IMR-90 (cell line): Measurements from ENCODE around the gene TMPRSS11A. TPM values are rescaled to one million over a fixed set of nuclear protein-coding genes. Genes with fewer than 3 reads are reported as not detected.

ENCODE experiments used
- ATAC-seq: fragments of 200-7000 bp; cut with Tn5 transposase; 2 replicates; pipeline ENCODE4 v1.9.1; 2020; ENCODE audit warnings: low read depth, mild to moderate bottlenecking, moderate library complexity
- BruUV-seq: library from RNA; stranded (reverse); fragments of 400-500 nt; replicated peaks from 2 replicates; lab custom pipeline; 2021; lab: Mats Ljungman, UMichigan
- CTCF ChIA-PET: fragments of 300-600 bp; formaldehyde crosslinking; extraction: SDS; loops from one replicate; lab custom pipeline; 2021; ENCODE audit warnings: antibody characterized with exemption; lab: Yijun Ruan, JAX
- POLR2A ChIA-PET: fragments of 300-600 bp; sonication (Branson Sonifier 250); formaldehyde crosslinking; loops from one replicate; lab custom pipeline; 2022; ENCODE audit warnings: antibody characterized with exemption; ENCODE audit not compliant: unreplicated experiment; lab: Charles Lee
- DNase-seq: peaks from one replicate; pipeline ENCODE4 v3.0.0; 2013
- H2AFZ ChIP-seq: replicated peaks from 2 replicates; pipeline ENCODE3; 2013; ENCODE audit warnings: low read length, mild to moderate bottlenecking; ENCODE audit not compliant: poor library complexity
- H2AK5ac ChIP-seq: 2 replicates; pipeline ENCODE4 v1.6.1; 2013; ENCODE audit warnings: low read depth, low read length, inconsistent platforms
- H2AK9ac ChIP-seq: replicated peaks from 2 replicates; pipeline ENCODE3; 2013; ENCODE audit warnings: mild to moderate bottlenecking, low read depth, low read length, moderate library complexity; ENCODE audit not compliant: poor library complexity
- H2BK120ac ChIP-seq: 2 replicates; pipeline ENCODE4 v1.6.1; 2013; ENCODE audit warnings: low read depth, low read length, inconsistent platforms
- H2BK15ac ChIP-seq: 3 replicates; pipeline ENCODE4 v1.6.1; 2013; ENCODE audit warnings: low read depth, low read length, inconsistent platforms
- H2BK20ac ChIP-seq: 2 replicates; pipeline ENCODE4 v1.6.1; 2013; ENCODE audit warnings: low read depth, mild to moderate bottlenecking, inconsistent platforms, low read length, moderate library complexity
- H2BK5ac ChIP-seq: 2 replicates; pipeline ENCODE4 v1.6.1; 2013; ENCODE audit warnings: mild to moderate bottlenecking, low read depth, low read length, inconsistent platforms; ENCODE audit not compliant: poor library complexity, severe bottlenecking
- H3K14ac ChIP-seq: replicated peaks from 2 replicates; pipeline ENCODE4 v1.6.1; 2013; ENCODE audit warnings: low read depth, low read length, inconsistent platforms
- H3K18ac ChIP-seq: 2 replicates; pipeline ENCODE4 v1.6.1; 2013; ENCODE audit warnings: low read depth, low read length, control low read depth
- H3K23ac ChIP-seq: 2 replicates; pipeline ENCODE4 v1.6.1; 2013; ENCODE audit warnings: low read depth, low read length, inconsistent platforms
- H3K27ac ChIP-seq: 2 replicates; pipeline ENCODE4 v1.5.1; 2013; ENCODE audit warnings: mild to moderate bottlenecking, control low read depth, low read length; ENCODE audit not compliant: insufficient read depth
- H3K27me3 ChIP-seq: 2 replicates; pipeline ENCODE4 v1.6.1; 2013; ENCODE audit warnings: low read length; ENCODE audit not compliant: control insufficient read depth, insufficient read depth
- H3K36me3 ChIP-seq: 2 replicates; pipeline ENCODE4 v1.6.1; 2013; ENCODE audit warnings: low read length, mixed read lengths; ENCODE audit not compliant: control insufficient read depth, insufficient read depth
- H3K4ac ChIP-seq: 2 replicates; pipeline ENCODE4 v1.6.1; 2013; ENCODE audit warnings: low read depth, low read length, inconsistent platforms
- H3K4me1 ChIP-seq: 2 replicates; pipeline ENCODE4 v1.6.1; 2013; ENCODE audit warnings: low read length, mixed read lengths; ENCODE audit not compliant: control insufficient read depth, insufficient read depth
- H3K4me2 ChIP-seq: 2 replicates; pipeline ENCODE4 v1.6.1; 2013; ENCODE audit warnings: low read depth, mild to moderate bottlenecking, control low read depth, low read length, moderate library complexity
- H3K4me3 ChIP-seq: 2 replicates; pipeline ENCODE4 v1.5.1; 2013; ENCODE audit warnings: low read depth, mild to moderate bottlenecking, control low read depth, low read length, moderate library complexity; ENCODE audit not compliant: insufficient read depth
- H3K56ac ChIP-seq: 2 replicates; pipeline ENCODE4 v1.6.1; 2013; ENCODE audit warnings: low read length, inconsistent platforms; ENCODE audit not compliant: insufficient read depth; ENCODE audit errors: extremely low read depth
- H3K79me1 ChIP-seq, 2 experiments: 2 replicates each; pipeline ENCODE4 v1.6.1; 2013; ENCODE audit warnings: low read length in 2 of 2, inconsistent platforms in 1 of 2, low read depth in 1 of 2
- H3K9ac ChIP-seq: 2 replicates; pipeline ENCODE4 v1.6.1; 2013; ENCODE audit warnings: low read depth, low read length, control low read depth
- H3K9me1 ChIP-seq: 2 replicates; pipeline ENCODE4 v1.6.1; 2013; ENCODE audit warnings: low read length, inconsistent platforms; ENCODE audit not compliant: insufficient read depth
- H3K9me3 ChIP-seq: 2 replicates; pipeline ENCODE4 v1.6.1; 2013; ENCODE audit warnings: low read length; ENCODE audit not compliant: control insufficient read depth, insufficient read depth
- H4K20me1 ChIP-seq: 2 replicates; pipeline ENCODE4 v1.6.1; 2013; ENCODE audit warnings: low read length, inconsistent platforms; ENCODE audit not compliant: insufficient read depth
- H4K5ac ChIP-seq: 2 replicates; pipeline ENCODE4 v1.6.1; 2013; ENCODE audit warnings: mild to moderate bottlenecking, low read depth, low read length, control low read depth
- H4K8ac ChIP-seq, 2 experiments: 2 replicates each; pipeline ENCODE4 v1.6.1; 2013; ENCODE audit warnings: low read depth in 2 of 2, low read length in 2 of 2, control low read depth in 1 of 2, inconsistent platforms in 1 of 2
- H4K91ac ChIP-seq: 2 replicates; pipeline ENCODE4 v1.6.1; 2013; ENCODE audit warnings: low read depth, low read length, inconsistent platforms; ENCODE audit not compliant: insufficient read depth
- CEBPB ChIP-seq: IDR thresholded peaks from 2 replicates; pipeline ENCODE4 v1.6.1; 2012; ENCODE audit warnings: low read depth, low read length, improper control_type of control experiment
- CHD1 ChIP-seq: IDR thresholded peaks from 2 replicates; pipeline ENCODE4 v1.6.1; 2012; ENCODE audit warnings: low read depth, low read length, improper control_type of control experiment
- FOS ChIP-seq: fragments of 150-350 bp; IDR thresholded peaks from 2 replicates; pipeline ENCODE4 v1.6.1; 2016; ENCODE audit warnings: low read depth, low read length
- MAFK ChIP-seq: IDR thresholded peaks from 2 replicates; pipeline ENCODE4 v1.6.1; 2012; ENCODE audit warnings: low read depth, low read length, improper control_type of control experiment
- MAZ ChIP-seq: IDR thresholded peaks from 2 replicates; pipeline ENCODE4 v1.6.1; 2012; ENCODE audit warnings: low read depth, mild to moderate bottlenecking, low read length, improper control_type of control experiment, moderate library complexity, borderline replicate concordance
- MXI1 ChIP-seq: IDR thresholded peaks from 2 replicates; pipeline ENCODE4 v1.6.1; 2012; ENCODE audit warnings: low read depth, mild to moderate bottlenecking, low read length, moderate library complexity, borderline replicate concordance
- NFE2L2 ChIP-seq: fragments of 150-350 bp; IDR thresholded peaks from 2 replicates; pipeline ENCODE4 v1.6.1; 2016; ENCODE audit warnings: low read depth, mild to moderate bottlenecking, low read length
- POLR2A ChIP-seq: IDR thresholded peaks from 2 replicates; pipeline ENCODE4 v1.6.1; 2012; ENCODE audit warnings: mild to moderate bottlenecking, low read depth, low read length
- RAD21 ChIP-seq: IDR thresholded peaks from 2 replicates; pipeline ENCODE4 v1.6.1; 2012; ENCODE audit warnings: low read length, improper control_type of control experiment
- RCOR1 ChIP-seq: IDR thresholded peaks from 2 replicates; pipeline ENCODE4 v1.6.1; 2012; ENCODE audit warnings: mild to moderate bottlenecking, low read length, improper control_type of control experiment; ENCODE audit not compliant: insufficient replicate concordance
- RFX5 ChIP-seq: IDR thresholded peaks from 2 replicates; pipeline ENCODE4 v1.8.0; 2012; ENCODE audit warnings: low read depth, mild to moderate bottlenecking, low read length, moderate library complexity
- SMC3 ChIP-seq: fragments of 150-350 bp; IDR thresholded peaks from 2 replicates; pipeline ENCODE4 v1.6.1; 2016; ENCODE audit warnings: low read depth, mild to moderate bottlenecking, antibody characterized with exemption, low read length, moderate library complexity
- WGBS, 2 experiments: methylation state at CpG; one replicate each; pipeline versions ENCODE4 v1.1.5 to v1.1.7; 2013; ENCODE audit warnings: missing lambda C conversion rate in 2 of 2; ENCODE audit not compliant: insufficient read length in 1 of 2; ENCODE audit errors: extremely low coverage in 2 of 2; 5-methylcytosine and 5-hydroxymethylcytosine counted together
- dilution Hi-C: fragments of 300-500 bp; cut with HindIII; formaldehyde crosslinking; loops from one replicate; pipeline ENCODE4 v1.14.3; 2018; ENCODE audit warnings: low sequenced_read_pairs; ENCODE audit not compliant: unreplicated experiment
- in situ Hi-C: fragments of 300-500 bp; cut with MboI; formaldehyde crosslinking; loops from 3 replicates; pipeline ENCODE4 v1.14.3; 2019; ENCODE audit warnings: low sequenced_read_pairs, inconsistent platforms, mixed read lengths
- intact Hi-C: fragments of 100-400 bp; cut with micrococcal nuclease; formaldehyde crosslinking; loops from 2 replicates; pipeline ENCODE4 v1.10.0; 2022
- polyA plus RNA-seq, 3 experiments: library from polyadenylated mRNA; depleted of rRNA; stranded (reverse); fragments of >200 nt; gene quantifications; 2 replicates each; pipeline ENCODE4 v1.2.3, GENCODE V29; 2012; ENCODE audit warnings: low replicate concordance in 1 of 3
- total RNA-seq: library from RNA; depleted of rRNA; stranded (reverse); fragments of >200 nt; gene quantifications from 2 replicates; pipeline ENCODE4 v1.2.3, GENCODE V29; 2012
- TF ChIP-seq, protein P1 (sequence below): fragments of 150-350 bp; IDR thresholded peaks from 2 replicates; pipeline ENCODE4 v1.6.1; 2017; ENCODE audit warnings: mild to moderate bottlenecking, antibody characterized with exemption, low read length, low read depth
- TF ChIP-seq, protein P2 (sequence below): conservative IDR thresholded peaks from 2 replicates; pipeline ENCODE4 v1.5.1; 2012; ENCODE audit warnings: mild to moderate bottlenecking, low read depth, low read length, improper control_type of control experiment

Gene TMPRSS11A
- total and polyA plus RNA-seq, 2 of the 4 experiments (the other 2 are of a cell fraction) = not detected

DNA sequence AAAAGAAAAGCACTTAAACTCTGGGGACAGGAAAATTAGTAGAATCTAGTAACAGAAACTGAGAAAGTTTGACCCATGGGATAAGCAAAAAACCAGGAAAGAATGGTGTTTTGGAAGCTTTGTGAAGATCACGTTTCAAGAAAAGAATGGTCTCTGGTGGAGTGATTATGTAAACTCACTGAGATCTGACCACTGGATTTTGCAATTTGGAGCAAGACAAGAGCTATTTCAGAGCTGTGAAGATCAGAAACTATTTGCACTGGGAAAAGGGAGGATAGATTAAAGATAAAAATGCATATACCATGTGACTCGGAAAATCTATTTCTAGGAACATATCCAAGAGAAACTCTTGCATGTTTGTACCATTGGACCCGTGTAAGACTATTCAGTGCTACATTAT lies 83.8 kb downstream of the TMPRSS11A start (continued):
- TF ChIP-seq, protein P1, sequence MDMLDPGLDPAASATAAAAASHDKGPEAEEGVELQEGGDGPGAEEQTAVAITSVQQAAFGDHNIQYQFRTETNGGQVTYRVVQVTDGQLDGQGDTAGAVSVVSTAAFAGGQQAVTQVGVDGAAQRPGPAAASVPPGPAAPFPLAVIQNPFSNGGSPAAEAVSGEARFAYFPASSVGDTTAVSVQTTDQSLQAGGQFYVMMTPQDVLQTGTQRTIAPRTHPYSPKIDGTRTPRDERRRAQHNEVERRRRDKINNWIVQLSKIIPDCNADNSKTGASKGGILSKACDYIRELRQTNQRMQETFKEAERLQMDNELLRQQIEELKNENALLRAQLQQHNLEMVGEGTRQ = no peak
- TF ChIP-seq NFE2L2 = no peak

DNA sequence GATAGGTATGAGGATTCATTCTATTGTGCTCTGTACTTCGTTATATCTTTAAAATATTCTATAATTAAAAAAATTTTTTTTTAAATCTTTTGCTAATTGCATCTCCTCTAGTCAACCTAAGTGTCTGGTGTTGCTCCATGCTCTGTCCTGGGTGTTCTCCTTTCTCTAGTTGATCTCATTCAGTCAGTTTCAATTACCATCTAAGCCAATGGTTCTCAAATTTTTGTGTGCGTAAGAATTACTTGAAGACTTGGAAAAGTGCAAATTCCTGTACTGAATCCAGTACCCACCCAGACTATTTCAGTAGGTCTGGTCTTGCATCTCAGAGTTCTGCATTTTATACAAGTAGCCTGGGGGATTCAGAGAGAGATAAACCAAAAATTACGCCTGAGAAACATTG lies 86.2 kb downstream of the TMPRSS11A start:
- no peak overlapping the region for H3K18ac ChIP-seq
- no peak overlapping the region for H3K14ac ChIP-seq
- no peak overlapping the region for H2AK9ac ChIP-seq
- H3K27ac ChIP-seq = no peak overlapping the region
- no peak overlapping the region for H2BK20ac ChIP-seq
- POLR2A ChIA-PET = no interaction called here
- H4K5ac ChIP-seq = no peak overlapping the region
- no peak overlapping the region for H2BK15ac ChIP-seq
- H3K4me3 ChIP-seq = no peak overlapping the region
- DNase-seq (no peak), ATAC-seq (no peak)
- H3K9me3 ChIP-seq = no peaks in the 10 kb centered on the region
- no peak overlapping the region for H3K23ac ChIP-seq
- WGBS, 2 experiments = no CpG with 5 or more reads among the region's 3 CpGs
- H2BK5ac ChIP-seq = no peak overlapping the region
- CTCF ChIA-PET = no interaction called here
- H3K27me3 ChIP-seq = no peaks in the 10 kb centered on the region
- no peaks in the 10 kb centered on the region for H3K9me1 ChIP-seq
- H3K79me1 ChIP-seq = no peaks in the 10 kb centered on the region
- H3K56ac ChIP-seq = no peak overlapping the region
- no peak overlapping the region for H2AFZ ChIP-seq
- H3K4me2 ChIP-seq = no peak overlapping the region
- no peak overlapping the region for H2BK120ac ChIP-seq
- H4K8ac ChIP-seq = no peak overlapping the region
- dilution Hi-C loops = no loop called here
- no peaks in the 10 kb centered on the region for H4K20me1 ChIP-seq
- H2AK5ac ChIP-seq = no peak overlapping the region
- no TSS peak for BruUV-seq
- no peak overlapping the region for H4K91ac ChIP-seq
- in situ Hi-C loops = loop anchor here (10.0 kb wide), 1 partner anchor 298 kb away; no protein-coding TSS in a partner anchor
- no peak overlapping the region for H3K9ac ChIP-seq
- H3K4ac ChIP-seq = no peak overlapping the region
- no peaks in the 10 kb centered on the region for H3K36me3 ChIP-seq
- intact Hi-C loops = no loop called here
- H3K4me1 ChIP-seq = peaks cover 3% of the 10 kb centered on the region; the same call in 1 of the 2 replicates
- TF ChIP-seq POLR2A (no peak), CHD1 (no peak), RAD21 (no peak), FOS (no peak), MXI1 (no peak), MAZ (no peak), NFE2L2 (no peak), MAFK (no peak), RCOR1 (no peak), RFX5 (no peak), CEBPB (no peak), SMC3 (no peak)
- TF ChIP-seq, protein P2, sequence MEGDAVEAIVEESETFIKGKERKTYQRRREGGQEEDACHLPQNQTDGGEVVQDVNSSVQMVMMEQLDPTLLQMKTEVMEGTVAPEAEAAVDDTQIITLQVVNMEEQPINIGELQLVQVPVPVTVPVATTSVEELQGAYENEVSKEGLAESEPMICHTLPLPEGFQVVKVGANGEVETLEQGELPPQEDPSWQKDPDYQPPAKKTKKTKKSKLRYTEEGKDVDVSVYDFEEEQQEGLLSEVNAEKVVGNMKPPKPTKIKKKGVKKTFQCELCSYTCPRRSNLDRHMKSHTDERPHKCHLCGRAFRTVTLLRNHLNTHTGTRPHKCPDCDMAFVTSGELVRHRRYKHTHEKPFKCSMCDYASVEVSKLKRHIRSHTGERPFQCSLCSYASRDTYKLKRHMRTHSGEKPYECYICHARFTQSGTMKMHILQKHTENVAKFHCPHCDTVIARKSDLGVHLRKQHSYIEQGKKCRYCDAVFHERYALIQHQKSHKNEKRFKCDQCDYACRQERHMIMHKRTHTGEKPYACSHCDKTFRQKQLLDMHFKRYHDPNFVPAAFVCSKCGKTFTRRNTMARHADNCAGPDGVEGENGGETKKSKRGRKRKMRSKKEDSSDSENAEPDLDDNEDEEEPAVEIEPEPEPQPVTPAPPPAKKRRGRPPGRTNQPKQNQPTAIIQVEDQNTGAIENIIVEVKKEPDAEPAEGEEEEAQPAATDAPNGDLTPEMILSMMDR = no peak
- TF ChIP-seq, protein P1 = no peak
